ENCODE data around the gene JUND.

Gene JUND

GRCh38 chr19:18292810-18293641 lies 11.6 kb upstream of the JUND start:
- H3K4me3 ChIP-seq, result peak overlapping the region; percentile 41 to 63 (median 49)
- H3K27ac ChIP-seq, result peak overlapping the region; percentile 73 to 100 (median 96)

DNA sequence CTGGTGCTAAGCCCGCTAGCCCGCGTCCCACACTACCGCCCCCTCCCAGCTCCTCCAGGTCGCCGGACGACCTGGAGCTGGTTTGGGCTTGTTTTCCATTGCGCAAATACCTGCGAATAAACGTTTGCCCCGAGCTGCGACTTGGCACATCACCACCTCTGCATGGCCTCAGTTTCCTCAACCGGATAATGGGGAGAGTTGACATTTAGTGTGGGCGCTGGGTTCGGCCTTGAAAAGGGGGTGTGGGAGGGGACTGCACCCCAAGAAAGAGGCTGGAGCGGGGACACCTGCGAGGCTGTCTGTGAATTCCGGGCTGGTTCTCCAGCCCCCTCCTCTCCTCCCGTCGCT lies 11.0 kb upstream of the JUND start:
- Histone ChIP-seq H3K27ac (peak overlapping the region; percentile 73 to 100 (median 96)), H3K4me3 (peak overlapping the region; percentile 41 to 63 (median 49))

DNA sequence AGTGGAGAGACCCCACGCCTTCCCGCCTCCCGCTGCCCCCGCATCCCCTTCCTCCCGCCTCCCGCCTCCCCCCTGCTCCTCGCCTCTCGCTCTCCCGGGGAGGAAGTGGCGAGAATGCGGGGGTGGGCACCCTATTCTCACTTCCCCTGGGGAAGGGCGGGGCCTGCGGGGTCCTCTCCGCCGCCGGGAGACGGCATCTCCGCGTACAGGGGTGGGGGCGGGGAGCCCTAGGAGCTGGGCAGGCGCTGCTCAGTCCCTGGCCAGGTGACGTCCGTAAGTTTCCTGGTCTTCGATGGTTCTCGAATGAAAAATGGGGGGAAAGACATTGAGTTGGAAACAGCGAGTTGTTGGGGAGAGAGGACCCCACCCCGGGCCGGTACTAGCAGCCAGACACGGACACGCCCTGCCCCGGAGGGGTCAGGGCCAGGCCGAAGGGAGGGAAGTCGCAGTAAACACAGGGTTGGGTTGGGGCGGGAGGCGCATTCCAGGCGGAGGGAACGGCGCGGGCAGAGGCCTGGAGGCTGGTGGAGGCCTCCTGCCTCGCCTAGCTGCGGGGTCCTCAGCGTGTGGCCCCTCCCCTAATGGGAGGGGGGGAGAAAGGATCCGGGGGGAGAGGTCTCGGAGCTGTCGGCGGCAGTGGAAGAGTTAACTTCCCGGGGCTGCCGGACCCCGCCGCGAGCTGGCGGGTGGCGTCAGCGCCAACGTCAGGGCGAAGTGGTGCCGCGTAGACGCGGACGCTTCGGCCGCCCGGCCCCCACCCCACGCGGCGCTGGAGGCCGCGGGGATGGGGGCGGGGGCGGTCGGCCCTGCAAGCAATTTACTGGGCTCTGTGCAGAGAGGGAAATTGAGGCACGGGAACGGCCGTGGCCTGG lies 10.4 kb upstream of the JUND start:
- peak overlapping the region; percentile 73 to 100 (median 96) for H3K27ac ChIP-seq

GRCh38 chr19:18291019-18291524 lies 9.7 kb upstream of the JUND start:
- Histone ChIP-seq H3K27ac (peak overlapping the region; percentile 73 to 100 (median 96)), H3K4me3 (peak overlapping the region; percentile 41 to 63 (median 49))

More for the DNA sequence above, 10.4 kb upstream of the JUND start:
- H3K4me3 ChIP-seq, result peak overlapping the region; percentile 41 to 63 (median 49)

- peak overlapping the region in 1 of 7 experiments; percentile 63 for H3K4me3 ChIP-seq
- peak overlapping the region in 20 of 21 experiments; percentile 37 to 100 (median 96) for H3K27ac ChIP-seq
Measured at GRCh38 chr19:18290302-18291018, 9.0 kb upstream of the JUND start.

- peak overlapping the region in 17 of 21 experiments; percentile 14 to 100 (median 96) for H3K27ac ChIP-seq
- H3K4me3 ChIP-seq, result no peak overlapping the region
Measured at GRCh38 chr19:18289471-18290301, 8.3 kb upstream of the JUND start.

GRCh38 chr19:18287836-18288772 lies 6.7 kb upstream of the JUND start:
- H3K27ac ChIP-seq, result peak overlapping the region in 9 of 21 experiments; percentile 3 to 87 (median 50)

DNA sequence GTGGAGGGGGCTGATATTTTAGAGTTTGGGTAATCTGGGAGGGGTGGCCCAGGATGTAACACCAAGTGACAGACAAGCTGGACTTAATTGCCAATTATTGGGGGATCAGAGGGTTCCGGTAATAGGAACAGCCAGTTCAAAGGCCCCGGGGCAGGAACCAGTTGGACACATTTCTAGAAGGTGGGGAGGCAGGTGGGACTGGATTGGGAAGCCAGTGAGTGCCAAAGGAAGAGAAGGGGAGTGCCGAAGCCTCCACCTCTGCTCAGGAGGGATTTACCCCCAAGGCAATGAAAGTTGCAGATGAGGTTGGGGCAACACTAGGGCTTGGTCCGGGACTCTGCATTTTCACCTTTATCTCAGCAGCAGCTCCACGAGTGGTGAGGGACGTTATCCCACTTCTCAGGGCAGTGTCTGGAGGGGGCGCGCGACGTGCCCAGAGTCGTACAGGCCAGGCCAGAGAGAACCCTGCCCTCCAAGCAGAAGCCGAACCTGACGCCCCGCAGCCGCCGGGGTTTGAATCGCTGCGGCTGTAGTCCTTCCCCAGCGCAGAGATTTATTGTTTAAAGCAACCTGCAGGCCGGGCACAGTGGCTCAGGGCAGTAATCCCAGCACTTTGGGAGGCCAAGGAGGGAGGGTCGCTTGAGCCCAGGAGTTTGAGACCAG lies 5.7 kb upstream of the JUND start:
- Histone ChIP-seq H3K4me3 (no peak overlapping the region), H3K27ac (peak overlapping the region in 10 of 21 experiments; percentile 5 to 87 (median 38))

More at GRCh38 chr19:18287836-18288772, 6.7 kb upstream of the JUND start:
- H3K4me3 ChIP-seq, result no peak overlapping the region

DNA sequence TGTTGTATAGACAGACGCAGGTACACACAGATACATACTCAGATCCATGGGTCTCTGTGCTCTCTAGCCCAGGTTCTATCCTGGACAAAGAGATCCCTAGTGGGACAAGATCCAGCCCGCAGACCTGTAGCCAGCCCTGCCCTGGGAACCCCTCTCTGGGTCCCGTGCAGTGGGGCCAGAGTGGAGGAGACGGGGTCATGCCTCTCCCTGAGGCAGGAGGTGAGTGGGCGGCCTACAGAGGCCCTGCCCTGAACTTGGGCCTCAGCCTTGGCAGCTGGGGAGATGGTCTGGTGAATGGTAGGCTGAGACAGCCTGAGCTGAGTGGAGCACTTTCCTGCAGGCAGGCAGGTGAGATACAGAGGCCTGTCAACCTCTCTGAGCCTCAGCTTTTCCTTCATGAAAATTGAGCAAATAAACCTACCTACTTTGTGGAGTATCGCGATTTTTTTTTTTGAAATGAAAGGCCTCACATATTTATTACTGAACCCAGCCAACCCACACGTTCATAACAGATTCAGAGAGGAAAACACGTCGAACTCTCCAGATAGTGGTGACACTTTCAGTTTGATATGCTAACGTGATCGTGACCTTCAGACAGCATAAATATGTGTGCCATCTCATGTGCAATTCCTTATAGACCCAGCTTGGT lies 3.4 kb upstream of the JUND start:
- peak overlapping the region in 20 of 21 experiments; percentile 3 to 97 (median 66) for H3K27ac ChIP-seq
- no peak overlapping the region for H3K4me3 ChIP-seq

DNA sequence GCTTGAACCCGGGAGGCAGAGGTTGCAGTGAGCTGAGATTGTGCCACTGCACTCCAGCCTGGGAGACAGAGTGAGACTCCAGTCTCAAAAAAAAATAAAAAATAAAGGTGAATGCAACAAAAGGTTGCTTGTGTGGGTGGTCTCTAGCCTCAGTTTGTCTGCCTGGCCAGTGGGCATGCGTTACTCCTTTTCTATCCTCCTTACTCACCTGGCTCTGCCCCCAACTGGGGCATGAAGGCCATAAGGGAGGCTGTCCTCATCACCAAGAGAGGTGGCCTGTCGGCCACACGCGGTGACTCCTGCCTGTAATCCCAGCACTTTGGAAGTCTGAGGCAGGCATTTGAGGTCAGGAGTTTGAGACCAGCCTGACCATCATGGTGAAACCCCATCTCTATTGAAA lies 1.9 kb upstream of the JUND start:
- Histone ChIP-seq H3K27ac (peak overlapping the region in 13 of 21 experiments; percentile 90 to 100 (median 98)), H3K4me3 (no peak overlapping the region)

DNA sequence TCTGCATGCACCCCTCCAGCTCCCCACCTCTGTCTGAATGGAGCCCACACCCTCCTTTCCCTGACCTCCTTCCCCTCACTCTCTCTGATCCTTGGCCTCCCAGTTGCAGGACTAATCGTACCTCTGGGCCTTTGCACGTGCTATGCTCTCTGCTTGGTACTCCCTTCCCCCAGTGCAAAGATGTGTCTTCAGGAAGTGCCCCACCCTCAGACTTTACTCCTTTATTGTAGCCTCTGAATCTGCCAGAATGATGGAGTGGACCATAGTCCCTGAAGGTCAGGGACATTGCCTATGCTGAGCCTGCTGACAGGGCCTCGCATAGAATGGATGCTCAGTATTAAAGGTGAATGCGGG lies 1.3 kb upstream of the JUND start:
- Histone ChIP-seq H3K27ac (peak overlapping the region; percentile 87 to 100 (median 98)), H3K4me3 (peak overlapping the region in 2 of 7 experiments; percentile 25 to 95)

- peak overlapping the region; percentile 19 to 95 (median 38) for H3K4me3 ChIP-seq
Measured at GRCh38 chr19:18282021-18282787, 782 bp upstream of the JUND start.

GRCh38 chr19:18280247-18281081 lies 958 bp downstream of the JUND start:
- H3K27ac ChIP-seq, result peak overlapping the region; percentile 94 to 100 (median 98)
- peak overlapping the region; percentile 73 to 96 (median 92) for H3K4me3 ChIP-seq

More at GRCh38 chr19:18282021-18282787, 782 bp upstream of the JUND start:
- H3K27ac ChIP-seq, result peak overlapping the region; percentile 87 to 100 (median 98)

GRCh38 chr19:18279516-18280246 lies 1.7 kb downstream of the JUND start:
- Histone ChIP-seq H3K4me3 (peak overlapping the region; percentile 73 to 96 (median 92)), H3K27ac (peak overlapping the region; percentile 94 to 100 (median 98))
